Heart left ventricle (tissue), 16 donors: ENCODE results near the gene PPM1J. TPM values are rescaled to one million over a fixed set of nuclear protein-coding genes. Genes with fewer than 3 reads are reported as not detected.

Source experiments
- ATAC-seq, 4 donors: fragments of 200-7000 bp; cut with Tn5 transposase; one replicate each; pipeline ENCODE4 v1.9.1; 2020 to 2022; ENCODE audit warnings: moderate library complexity in 4 of 4, mild to moderate bottlenecking in 3 of 4, moderate number of reproducible peaks in 1 of 4
- DNase-seq, 5 donors: peaks; one replicate each; pipeline ENCODE4 v3.0.0-alpha.2; 2020
- H3K27ac ChIP-seq, 12 donors: fragments of 200-600 bp; sonication (generic) in 4 of 12; one replicate each; pipeline versions ENCODE4 v1.5.0 to v1.8.0; 2016 to 2022; ENCODE audit warnings: mild to moderate bottlenecking in 2 of 12
- H3K27me3 ChIP-seq, 9 donors: fragments of 200-600 bp; sonication (generic) in 2 of 9; one replicate each; pipeline versions ENCODE4 v1.5.1 to v1.8.0; 2016 to 2022; ENCODE audit warnings: mild to moderate bottlenecking in 3 of 9
- H3K36me3 ChIP-seq, 9 donors: fragments of 200-600 bp; sonication (generic) in 2 of 9; one replicate each; pipeline versions ENCODE4 v1.5.0 to v1.8.0; 2018 to 2022; ENCODE audit warnings: mild to moderate bottlenecking in 2 of 9
- H3K4me1 ChIP-seq, 12 donors: fragments of 200-600 bp; sonication (generic) in 4 of 12; one replicate each; pipeline versions ENCODE4 v1.5.0 to v1.8.0; 2016 to 2022; ENCODE audit warnings: mild to moderate bottlenecking in 3 of 12
- H3K4me3 ChIP-seq, 12 donors: fragments of 200-600 bp; sonication (generic) in 4 of 12; one replicate each; pipeline versions ENCODE4 v1.5.0 to v1.8.0; 2017 to 2022; ENCODE audit warnings: mild to moderate bottlenecking in 9 of 12, moderate library complexity in 4 of 12
- H3K9me3 ChIP-seq, 12 donors: fragments of 200-600 bp; sonication (generic) in 4 of 12; one replicate each; pipeline versions ENCODE4 v1.5.0 to v1.8.0; 2016 to 2022; ENCODE audit warnings: mild to moderate bottlenecking in 1 of 12
- POLR2A ChIP-seq, 2 donors: fragments of 450-650 bp; IDR thresholded peaks; one replicate each; pipeline ENCODE4 v1.6.1; 2017; ENCODE audit warnings: antibody characterized with exemption in 2 of 2, mild to moderate bottlenecking in 2 of 2, moderate library complexity in 2 of 2
- WGBS, 4 donors: extraction: QIAGEN DNeasy Blood & Tissue Kit in 2 of 4; methylation state at CpG; one replicate each; pipeline versions ENCODE4 v1.1.5 to v1.1.7; 2013 to 2018; 5-methylcytosine and 5-hydroxymethylcytosine counted together
- intact Hi-C, 10 donors: fragments of 100-400 bp; cut with DNase I; formaldehyde crosslinking; loops; one replicate each; pipeline versions ENCODE4 v1.11.1 to v1.14.2; 2022
- polyA plus RNA-seq, 2 donors: library from polyadenylated mRNA; stranded (reverse); fragments of 200-250 nt; gene quantifications; one replicate each; pipeline ENCODE4 v1.2.3, GENCODE V29; 2013
- total RNA-seq, 9 donors: library from RNA; depleted of rRNA in 2 of 9; stranded (reverse); fragments of >200 nt in 2 of 9; fragmentation: NEBNext Ultra II Directional in 3 of 9; extraction: Animal tissue kit (Norgen Biotek cat#: 25700) in 3 of 9; gene quantifications; one replicate each; pipeline versions ENCODE4 v1.1.0 to v1.2.4, GENCODE V29; 2016 to 2023
- TF ChIP-seq, protein P1 (sequence below), 12 donors: fragments of 200-600 bp; sonication (generic) in 4 of 12; IDR thresholded peaks; one replicate each; pipeline versions ENCODE4 v1.5.0 to v1.8.0; 2018 to 2022; ENCODE audit warnings: antibody characterized with exemption in 12 of 12, mild to moderate bottlenecking in 5 of 12
- donor health status: ischemic (EF 13 %, LVEDD 7.1; RV severe dilation, severe dysfunction).
- donor health status: healthy with polysubstance abuse.
- donor health status: DM: no; HTN: yes; CAD: no.
- donor health status: DM: no; HTN: no; CAD: no.
- donor health status: ischemic (EF 25% LVEDD 6.9; RV normal size, moderate dysfunction).
- donor health status: ischemic (EF 25% LVEDD 5.7; RV mildly dilated, moderate dysfunction).
- donor health status: healthy.
- donor health status: DM: yes; HTN: yes; CAD: no.
- donor health status: ischemic (EF 35%, LVEDD 5.7; RV mildly dilated, moderate dysfunction).
- donor health status: nonischemic (EF 11% LVEDD 7.7; RV severe dilation, severe dysfunction).
- donor health status: DM: yes; HTN: yes; CAD: no.
- donor health status: PGD.
- donor health status: ischemic (EF 29% LVEDD 5.4; RV normal size, mild dysfunction).
- donor health status: nonischemic (EF 23%, LVEDD 6.1; RV moderate dilation, normal function).

The PPM1J gene
- total and polyA plus RNA-seq, 11 donors: 1.8 to 11.5 (median 8.1) TPM

DNA sequence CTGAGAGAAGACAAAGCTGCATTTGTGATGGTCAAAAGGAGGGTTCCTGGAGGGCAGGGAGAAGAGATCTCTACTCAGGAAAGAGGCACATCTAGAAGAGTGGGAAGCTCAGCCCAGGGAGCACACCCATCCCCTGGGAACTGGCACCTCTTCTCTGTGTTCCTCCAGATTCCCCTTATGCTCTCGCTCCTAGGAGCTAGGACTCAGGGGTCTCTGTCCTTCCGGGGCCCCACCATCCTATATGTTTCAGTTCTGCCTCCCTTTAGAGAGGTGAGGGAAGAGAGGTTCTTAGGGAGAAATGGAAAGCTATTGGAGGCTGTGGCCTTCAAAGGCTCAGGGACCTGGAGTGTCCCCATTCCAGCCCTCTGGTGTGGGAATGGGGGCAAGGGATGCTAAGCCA lies 4.6 kb upstream of the PPM1J start:
- Histone ChIP-seq H3K9me3 (no peaks in the 10 kb centered on the region), H3K27ac (no peak overlapping the region), H3K4me3 (no peak overlapping the region), H3K4me1 (peaks cover 0 to 30% (median 16%) of the 10 kb centered on the region in 12 donors), H3K27me3 (peaks cover 0 to 12% (median 0%) of the 10 kb centered on the region in 9 donors), H3K36me3 (no peaks in the 10 kb centered on the region)
- ATAC-seq (no peak), DNase-seq (no peak)
- TF ChIP-seq, protein P1, sequence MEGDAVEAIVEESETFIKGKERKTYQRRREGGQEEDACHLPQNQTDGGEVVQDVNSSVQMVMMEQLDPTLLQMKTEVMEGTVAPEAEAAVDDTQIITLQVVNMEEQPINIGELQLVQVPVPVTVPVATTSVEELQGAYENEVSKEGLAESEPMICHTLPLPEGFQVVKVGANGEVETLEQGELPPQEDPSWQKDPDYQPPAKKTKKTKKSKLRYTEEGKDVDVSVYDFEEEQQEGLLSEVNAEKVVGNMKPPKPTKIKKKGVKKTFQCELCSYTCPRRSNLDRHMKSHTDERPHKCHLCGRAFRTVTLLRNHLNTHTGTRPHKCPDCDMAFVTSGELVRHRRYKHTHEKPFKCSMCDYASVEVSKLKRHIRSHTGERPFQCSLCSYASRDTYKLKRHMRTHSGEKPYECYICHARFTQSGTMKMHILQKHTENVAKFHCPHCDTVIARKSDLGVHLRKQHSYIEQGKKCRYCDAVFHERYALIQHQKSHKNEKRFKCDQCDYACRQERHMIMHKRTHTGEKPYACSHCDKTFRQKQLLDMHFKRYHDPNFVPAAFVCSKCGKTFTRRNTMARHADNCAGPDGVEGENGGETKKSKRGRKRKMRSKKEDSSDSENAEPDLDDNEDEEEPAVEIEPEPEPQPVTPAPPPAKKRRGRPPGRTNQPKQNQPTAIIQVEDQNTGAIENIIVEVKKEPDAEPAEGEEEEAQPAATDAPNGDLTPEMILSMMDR (IDR thresholded peaks at IDR 0.05): no peak
- TF ChIP-seq POLR2A (IDR thresholded peaks at IDR 0.05): no peak
- WGBS, 4 donors: 92 to 100% (median 95%) methylated on average over 2 of the region's 2 CpGs
- intact Hi-C loops: loop anchor here (2.0 to 10.0 kb wide), 10 partner anchors 85 to 958 kb away; partner anchors contain the start of genes LRIG2 (in 6 of the 10) and SLC16A1 (in 3 of the 10)

DNA sequence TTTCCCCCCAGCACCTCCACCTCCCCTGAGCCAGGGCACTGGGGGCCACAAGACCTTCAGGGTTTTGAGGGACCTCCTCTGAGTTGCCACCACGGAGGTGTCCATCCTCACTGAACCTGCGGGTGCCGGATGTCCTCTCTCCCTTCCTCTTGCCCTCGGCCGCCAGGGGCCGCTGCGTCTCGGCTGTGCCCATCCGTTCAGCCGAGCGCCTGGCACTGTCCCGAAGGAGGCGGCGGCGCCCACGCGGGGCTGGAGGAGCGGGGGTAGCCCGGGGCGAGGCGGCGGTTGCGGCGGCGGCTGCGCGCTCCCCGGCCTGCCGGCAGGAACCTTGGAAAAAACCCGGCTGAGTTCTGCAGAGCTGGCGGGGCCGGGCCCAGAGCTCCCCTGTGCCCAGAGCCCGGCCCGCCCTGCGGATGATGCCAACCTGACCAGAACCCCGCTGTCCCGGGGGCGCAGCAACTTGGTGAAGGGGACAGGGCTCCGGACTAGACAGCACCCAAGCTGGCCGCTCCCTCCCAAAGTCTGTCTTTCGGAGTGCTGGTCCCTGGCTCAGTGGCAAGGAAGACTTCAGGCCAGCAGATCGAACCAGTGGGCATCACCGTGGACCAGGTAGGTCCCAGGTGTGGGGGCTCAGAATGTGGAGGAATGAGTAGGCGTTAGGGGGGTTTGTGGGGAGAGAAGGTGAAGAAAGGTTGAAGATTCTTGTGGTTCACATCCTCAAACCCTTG lies 3.7 kb upstream of the PPM1J start:
- Histone ChIP-seq H3K27me3 (peaks cover 0 to 12% (median 0%) of the 10 kb centered on the region in 9 donors), H3K4me3 (peak overlapping the region in 9 of 12 donors; percentile 16 to 47 (median 30)), H3K4me1 (peaks cover 0 to 39% (median 22%) of the 10 kb centered on the region in 12 donors), H3K9me3 (no peaks in the 10 kb centered on the region), H3K27ac (no peak overlapping the region), H3K36me3 (no peaks in the 10 kb centered on the region)
- DNase-seq (peak; percentile 77 to 92 (median 82)), ATAC-seq (peak in 2 of 4 donors; percentile 10 to 14)
- intact Hi-C loops: loop anchor here (1.0 to 10.0 kb wide), 11 partner anchors 85 to 958 kb away; partner anchors contain the start of genes LRIG2 (in 6 of the 10) and SLC16A1 (in 3 of the 10)
- WGBS, 4 donors: 17 to 25% (median 18%) methylated on average over 32 to 44 of the region's 44 CpGs
- TF ChIP-seq, protein P1 (IDR thresholded peaks at IDR 0.05): peak; percentile 75 to 91 (median 82)
- TF ChIP-seq POLR2A (IDR thresholded peaks at IDR 0.05): no peak

DNA sequence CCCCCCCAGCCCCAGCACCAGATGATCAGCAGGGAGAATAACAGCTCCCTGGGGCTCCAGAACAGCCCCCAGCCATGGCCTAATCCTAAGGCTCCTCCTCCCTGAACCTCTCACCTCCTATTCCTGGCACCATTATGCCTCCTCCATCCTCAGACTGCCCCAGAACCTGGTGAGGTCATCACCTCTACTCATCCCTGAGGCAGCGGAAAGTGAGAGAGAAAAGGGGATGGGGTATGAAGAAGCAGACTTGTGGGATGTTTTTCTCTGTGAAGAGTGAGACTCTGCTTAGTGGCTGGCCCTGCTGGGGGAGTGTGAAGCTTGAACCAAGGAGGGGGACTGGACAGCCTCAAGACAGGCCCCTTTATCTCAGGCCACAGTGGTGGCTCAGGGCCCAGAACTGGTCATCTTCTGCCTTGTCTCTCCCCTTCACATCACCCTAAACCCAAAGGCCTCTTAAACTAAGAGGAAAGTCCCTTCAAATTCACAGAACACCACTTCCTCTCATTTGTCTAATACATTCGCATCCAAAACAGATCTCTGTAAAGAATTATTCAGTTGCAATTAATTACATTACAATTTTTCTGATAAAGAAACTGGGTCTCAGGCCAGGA lies 2.2 kb upstream of the PPM1J start:
- 91 to 98% (median 92%) methylated on average over 2 of the region's 2 CpGs for WGBS, 4 donors
- ATAC-seq (no peak), DNase-seq (no peak)
- TF ChIP-seq POLR2A (IDR thresholded peaks at IDR 0.05): no peak
- TF ChIP-seq, protein P1 (IDR thresholded peaks at IDR 0.05): no peak
- Histone ChIP-seq H3K27me3 (peaks cover 0 to 12% (median 0%) of the 10 kb centered on the region in 9 donors), H3K9me3 (no peaks in the 10 kb centered on the region), H3K27ac (no peak overlapping the region), H3K4me3 (no peak overlapping the region), H3K4me1 (peaks cover 0 to 40% (median 20%) of the 10 kb centered on the region in 12 donors), H3K36me3 (no peaks in the 10 kb centered on the region)
- intact Hi-C loops: loop anchor here in 9 of 10 donors (2.0 to 10.0 kb wide), 14 partner anchors 87 to 960 kb away; partner anchors contain the start of genes LRIG2 (in 8 of the 9) and SLC16A1 (in 3 of the 9)
